Measurements from ENCODE around the gene ROBO3. TPM values are rescaled to one million over a fixed set of nuclear protein-coding genes. Genes with fewer than 3 reads are reported as not detected.

The ROBO3 gene
- total RNA-seq, 1 experiment from 2014 or later, result 21.3 TPM

- TF ChIP-seq ZNF317 (CRISPR knock-in tag; IDR thresholded peaks at IDR 0.05; ENCODE audit: borderline replicate concordance, low read depth) (peak; percentile 83), ZNF219 (CRISPR knock-in tag; IDR thresholded peaks at IDR 0.05; ENCODE audit: borderline replicate concordance) (peak; percentile 97), ZNF396 (CRISPR knock-in tag; IDR thresholded peaks at IDR 0.05; ENCODE audit: borderline replicate concordance) (no peak), ARID4B (CRISPR knock-in tag; IDR thresholded peaks at IDR 0.05; ENCODE audit: borderline replicate concordance) (peak; percentile 98), FOXP4 (CRISPR knock-in tag; IDR thresholded peaks at IDR 0.05) (peak; percentile 99), TEAD1 (CRISPR knock-in tag; IDR thresholded peaks at IDR 0.05) (peak; percentile 99), NFATC4 (CRISPR knock-in tag; IDR thresholded peaks at IDR 0.05) (no peak), ZSCAN18 (CRISPR knock-in tag; IDR thresholded peaks at IDR 0.05) (no peak), ZBTB43 (CRISPR knock-in tag; IDR thresholded peaks at IDR 0.05) (peak; percentile 96), FOXJ3 (CRISPR knock-in tag; IDR thresholded peaks at IDR 0.05; ENCODE audit: borderline replicate concordance) (no peak), NR3C1 (CRISPR knock-in tag; conservative IDR thresholded peaks at IDR 0.05; ENCODE audit: low read depth) (0 out of 2 replicates have a peak, but pooled peaks have one; percentile 52), CREM (CRISPR knock-in tag; IDR thresholded peaks at IDR 0.05) (peak; percentile 90), USF2 (CRISPR knock-in tag; IDR thresholded peaks at IDR 0.05) (0 out of 2 replicates have a peak, but pooled peaks have one; percentile 15), ATF2 (CRISPR knock-in tag; IDR thresholded peaks at IDR 0.05; ENCODE audit: borderline replicate concordance, low read depth) (peak; percentile 64; the same call in 1 of the 2 replicates), ZNF232 (CRISPR knock-in tag; IDR thresholded peaks at IDR 0.05) (peak; percentile 95), AR (CRISPR knock-in tag; IDR thresholded peaks at IDR 0.05) (no peak), IRF2 (CRISPR knock-in tag; IDR thresholded peaks at IDR 0.05; ENCODE audit: borderline replicate concordance, low read depth) (peak; percentile 91), RELA (CRISPR knock-in tag; IDR thresholded peaks at IDR 0.05; ENCODE audit: borderline replicate concordance) (peak; percentile 97), ELF4 (CRISPR knock-in tag; IDR thresholded peaks at IDR 0.05; ENCODE audit: low read depth) (peak; percentile 98), ZNF416 (CRISPR knock-in tag; IDR thresholded peaks at IDR 0.05) (no peak), SMAD3 (CRISPR knock-in tag; IDR thresholded peaks at IDR 0.05; ENCODE audit: borderline replicate concordance) (peak; percentile 92), E2F4 (CRISPR knock-in tag; IDR thresholded peaks at IDR 0.05; ENCODE audit: borderline replicate concordance, low read depth) (peak; percentile 90; the same call in 1 of the 2 replicates)
These were observed 55.8 kb downstream of the ROBO3 start (continued) for GRCh38 chr11:124920870-124921609.

Data from WTC11 (cell line).